ENCODE results near the gene CD80.

The CD80 gene

GRCh38 chr3:119500265-119500664, 59.1 kb downstream of the CD80 start:
- in situ Hi-C loops (cut with MboI; ENCODE audit: low sequenced_read_pairs): no loop called here

GRCh38 chr3:119498186-119499011, 61.0 kb downstream of the CD80 start, which contains the start of gene TIMMDC1:
TSS of gene TIMMDC1 (plus strand) at chr3:119498547. CDS start at chr3:119498734, 187 bp downstream.
- in situ Hi-C loops (cut with MboI; ENCODE audit: low sequenced_read_pairs): no loop called here

GRCh38 chr3:119497820-119498185, 61.6 kb downstream of the CD80 start:
- in situ Hi-C loops (cut with MboI; ENCODE audit: low sequenced_read_pairs): no loop called here

GRCh38 chr3:119494597-119494996, 64.8 kb downstream of the CD80 start:
- in situ Hi-C loops (cut with MboI; ENCODE audit: low sequenced_read_pairs): no loop called here

GRCh38 chr3:119492810-119493209, 66.6 kb downstream of the CD80 start:
- in situ Hi-C loops (cut with MboI; ENCODE audit: low sequenced_read_pairs): no loop called here

GRCh38 chr3:119492128-119492527, 67.3 kb downstream of the CD80 start:
- in situ Hi-C loops (cut with MboI; ENCODE audit: low sequenced_read_pairs): no loop called here

GRCh38 chr3:119490153-119490552, 69.3 kb downstream of the CD80 start:
- in situ Hi-C loops (cut with MboI; ENCODE audit: low sequenced_read_pairs): no loop called here

- in situ Hi-C loops (cut with MboI; ENCODE audit: low sequenced_read_pairs): no loop called here
Observed at GRCh38 chr3:119485563-119485962, 73.9 kb downstream of the CD80 start.

GRCh38 chr3:119483101-119483500, 76.3 kb downstream of the CD80 start:
- in situ Hi-C loops (cut with MboI; ENCODE audit: low sequenced_read_pairs): no loop called here

- in situ Hi-C loops (cut with MboI; ENCODE audit: low sequenced_read_pairs): no loop called here
Observed at GRCh38 chr3:119481079-119481478, 78.3 kb downstream of the CD80 start.

Measured in hTERT RPE-1 (cell line).